NCI-H2107 (cell line): ENCODE results near the gene GRHL3.

ENCODE experiments used
- DNase-seq: peaks from one replicate; lab custom pipeline; 2025; lab: John Stamatoyannopoulos, UW

Gene GRHL3

GRCh38 chr1:24293392-24294227, 25.5 kb upstream of the GRHL3 start:
- DNase-seq = no peak

GRCh38 chr1:24294228-24294672, 24.9 kb upstream of the GRHL3 start:
- DNase-seq = no peak

GRCh38 chr1:24294716-24295371, 24.3 kb upstream of the GRHL3 start:
- DNase-seq = no peak

- DNase-seq = no peak
These were observed 23.6 kb upstream of the GRHL3 start for GRCh38 chr1:24295535-24295934.

GRCh38 chr1:24297187-24297851, 21.8 kb upstream of the GRHL3 start:
- DNase-seq = no peak

GRCh38 chr1:24297852-24298232, 21.3 kb upstream of the GRHL3 start:
- DNase-seq = no peak

- no peak for DNase-seq
These were observed 20.6 kb upstream of the GRHL3 start for GRCh38 chr1:24298606-24299005.

- DNase-seq = no peak
These were observed 19.3 kb upstream of the GRHL3 start for GRCh38 chr1:24299901-24300300.

- DNase-seq = no peak
These were observed 18.0 kb upstream of the GRHL3 start for GRCh38 chr1:24300971-24301784.

GRCh38 chr1:24301785-24302175, 17.4 kb upstream of the GRHL3 start:
- DNase-seq = no peak

- no peak for DNase-seq
These were observed 16.9 kb upstream of the GRHL3 start for GRCh38 chr1:24302209-24302611.

GRCh38 chr1:24303600-24303999, 15.6 kb upstream of the GRHL3 start:
- no peak for DNase-seq

GRCh38 chr1:24304763-24305162, 14.4 kb upstream of the GRHL3 start:
- no peak for DNase-seq

- DNase-seq = no peak
These were observed 10.7 kb upstream of the GRHL3 start for GRCh38 chr1:24308365-24309015.

- no peak for DNase-seq
These were observed 9.2 kb upstream of the GRHL3 start for GRCh38 chr1:24309762-24310485.

GRCh38 chr1:24311234-24311633, 7.9 kb upstream of the GRHL3 start:
- DNase-seq = no peak

GRCh38 chr1:24311741-24312140, 7.4 kb upstream of the GRHL3 start:
- DNase-seq = no peak

- no peak for DNase-seq
These were observed 3.8 kb upstream of the GRHL3 start for GRCh38 chr1:24315391-24315790.

GRCh38 chr1:24316645-24317044, 2.5 kb upstream of the GRHL3 start:
- DNase-seq = no peak

- DNase-seq = no peak
These were observed 2.1 kb upstream of the GRHL3 start for GRCh38 chr1:24317081-24317480.
